Stimulated activated CD4-positive, alpha-beta T cell treated with anti-CD3 and anti-CD28 coated beads, Interleukin-12 subunit alpha, Interleukin-12 subunit beta, amount 100 ng/mL, for 48 hours (primary cell): ENCODE measurements around the gene N4BP2L2.

Experiments
- DNase-seq, 3 donors: peaks; one replicate each; pipeline ENCODE4 v3.0.0-alpha.2; 2020; ENCODE audit warnings: low read depth in 2 of 3, low spot score in 1 of 3

Gene N4BP2L2

DNA sequence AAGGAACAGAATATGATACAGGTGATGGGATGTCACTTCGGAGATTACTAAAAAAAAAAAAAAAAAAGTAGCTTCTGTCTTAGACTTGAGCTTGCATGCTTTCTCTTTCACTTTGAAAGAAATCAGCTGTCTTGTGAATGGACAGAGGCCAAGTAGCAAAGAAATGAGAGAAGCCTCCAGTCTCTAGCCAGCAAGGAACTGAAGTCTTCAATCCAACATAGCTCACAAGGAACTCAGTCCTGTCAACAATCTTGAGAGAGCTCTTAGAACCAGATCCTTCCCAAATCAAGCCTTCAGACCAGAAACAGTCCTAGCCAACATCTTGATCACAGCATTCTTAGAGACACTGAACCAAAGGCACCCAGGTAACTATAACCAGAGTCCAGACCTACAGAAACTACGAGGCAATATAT lies 7.7 kb downstream of the N4BP2L2 start:
- no peak for DNase-seq

DNA sequence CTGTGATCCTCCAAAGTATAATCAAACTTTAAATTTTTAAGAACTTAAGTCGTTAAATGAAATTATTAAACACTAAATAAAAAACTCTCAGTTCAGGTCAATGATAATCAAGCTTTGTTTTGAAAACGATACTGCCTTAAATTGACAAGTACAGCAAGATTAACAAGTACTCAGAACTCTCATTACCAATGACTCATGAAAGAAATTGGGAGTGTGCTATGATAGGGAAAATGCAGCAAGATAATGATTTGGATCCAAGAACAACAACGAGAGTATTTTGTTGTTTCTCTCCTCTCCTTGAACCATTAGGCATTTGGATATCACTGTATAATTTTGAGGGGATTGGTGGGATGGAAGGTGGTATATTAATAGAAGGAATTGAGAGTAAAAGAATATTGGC lies 10.2 kb downstream of the N4BP2L2 start:
- no peak for DNase-seq

DNA sequence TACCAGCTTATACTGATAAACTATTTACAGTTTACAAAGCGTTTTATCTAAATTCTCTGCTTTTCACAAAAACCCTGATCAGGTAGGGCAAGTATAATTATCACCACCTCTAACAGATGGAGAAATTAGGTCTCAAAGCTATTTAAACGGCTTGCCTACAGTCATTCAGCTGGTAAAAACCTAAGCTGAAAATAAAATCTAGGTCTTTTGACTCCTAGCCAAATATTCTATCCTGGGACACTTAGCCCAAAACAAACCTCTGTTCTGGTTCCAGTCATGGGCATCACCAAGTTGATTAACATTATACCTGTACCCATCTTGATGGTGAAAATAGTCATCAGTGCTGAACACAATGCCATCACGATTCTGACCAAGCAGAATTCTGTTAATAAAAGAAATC lies 11.4 kb downstream of the N4BP2L2 start:
- no peak for DNase-seq

DNA sequence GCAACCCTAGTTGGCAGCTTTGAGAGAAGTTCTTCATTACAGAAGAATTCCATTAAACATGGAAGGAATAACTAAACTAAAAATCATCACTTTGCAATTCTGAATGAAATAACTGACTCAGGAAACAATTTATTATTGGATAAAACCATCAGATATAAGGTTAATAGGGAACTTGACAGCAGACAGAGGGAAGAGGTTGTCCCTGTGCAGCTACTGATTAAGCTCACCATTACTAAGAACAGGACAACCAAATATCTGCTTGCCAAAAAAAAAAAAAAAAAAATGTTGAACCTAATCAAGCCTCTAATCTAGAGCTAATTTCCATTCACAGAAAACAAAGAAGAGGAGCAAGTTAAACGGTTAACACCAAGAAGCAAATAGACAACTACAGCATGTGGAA lies 12.8 kb downstream of the N4BP2L2 start:
- no peak for DNase-seq

DNA sequence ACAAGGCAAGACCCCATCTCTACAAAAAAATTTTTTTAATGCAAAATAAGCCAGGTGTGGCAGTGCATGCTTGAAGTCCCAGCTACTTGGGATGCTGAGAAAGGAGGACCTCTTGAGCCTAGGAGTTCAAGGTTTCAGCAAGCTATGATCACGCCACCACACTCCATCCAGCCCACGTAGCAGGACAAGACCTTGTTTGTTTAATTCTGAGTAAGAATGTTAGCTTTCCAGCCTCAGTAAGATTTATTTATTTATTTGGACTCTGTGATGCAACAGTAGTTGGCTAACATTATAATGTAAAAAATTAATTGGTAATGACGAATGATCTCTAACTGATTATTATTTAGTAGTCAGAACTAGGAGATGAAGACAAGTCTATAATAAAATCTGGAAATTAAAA lies 23.3 kb downstream of the N4BP2L2 start:
- no peak for DNase-seq

DNA sequence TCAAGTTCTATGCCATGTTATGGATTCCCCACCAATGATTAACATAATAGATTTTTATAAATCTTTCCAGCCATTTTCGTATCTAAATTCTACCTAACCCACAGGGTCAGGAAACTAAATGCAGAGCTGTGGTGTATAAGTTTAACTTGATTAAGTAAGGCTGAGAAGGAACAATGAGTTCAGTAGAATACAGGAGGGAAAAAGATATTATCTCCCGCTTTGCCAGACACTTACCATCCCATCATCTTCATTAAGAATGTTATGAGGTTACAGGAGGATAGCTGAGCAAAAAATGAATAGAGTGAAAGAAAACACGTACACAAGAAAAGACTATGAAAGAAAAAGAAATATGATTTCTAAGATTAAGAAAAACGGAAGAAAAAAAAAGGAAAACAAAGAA lies 27.1 kb downstream of the N4BP2L2 start:
- DNase-seq: no peak

DNA sequence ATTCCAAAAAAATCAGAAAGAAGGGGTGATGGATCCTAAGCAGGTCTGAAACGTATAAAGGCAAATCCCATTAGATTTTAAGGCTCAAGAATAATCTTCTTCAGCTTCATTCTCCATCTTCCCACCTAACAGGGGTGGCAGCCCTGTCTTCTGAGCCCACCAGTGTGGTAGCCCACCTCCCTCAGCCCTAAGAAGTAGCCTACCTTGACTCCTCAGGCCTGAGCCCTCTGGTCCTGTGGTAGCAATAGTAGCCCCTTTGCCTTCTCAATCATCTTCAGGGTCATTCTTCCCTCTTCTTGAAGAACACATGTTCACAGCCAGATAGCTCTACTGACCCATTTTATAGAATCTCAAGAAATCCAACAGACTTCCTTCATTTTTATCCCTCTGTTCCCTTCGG lies 33.7 kb downstream of the N4BP2L2 start:
- DNase-seq: no peak

DNA sequence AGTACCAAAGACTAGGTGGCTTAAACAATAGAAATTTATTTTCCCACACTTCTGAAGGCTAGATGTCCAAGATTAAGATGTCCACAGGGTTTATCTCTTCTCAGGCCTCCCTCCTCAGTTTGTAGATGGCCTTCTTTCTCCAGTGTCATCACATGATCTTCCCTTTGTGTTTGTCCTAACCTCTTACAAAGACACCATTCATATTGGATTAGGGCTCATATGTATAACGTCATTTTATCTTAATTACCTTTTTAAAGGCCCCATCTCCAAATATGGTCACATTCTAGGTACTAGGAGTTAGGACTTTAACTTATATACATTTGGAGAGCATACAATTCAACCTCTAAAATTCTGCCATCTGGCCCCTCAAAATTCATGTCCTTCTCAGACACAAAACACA lies 34.3 kb downstream of the N4BP2L2 start:
- DNase-seq: no peak

DNA sequence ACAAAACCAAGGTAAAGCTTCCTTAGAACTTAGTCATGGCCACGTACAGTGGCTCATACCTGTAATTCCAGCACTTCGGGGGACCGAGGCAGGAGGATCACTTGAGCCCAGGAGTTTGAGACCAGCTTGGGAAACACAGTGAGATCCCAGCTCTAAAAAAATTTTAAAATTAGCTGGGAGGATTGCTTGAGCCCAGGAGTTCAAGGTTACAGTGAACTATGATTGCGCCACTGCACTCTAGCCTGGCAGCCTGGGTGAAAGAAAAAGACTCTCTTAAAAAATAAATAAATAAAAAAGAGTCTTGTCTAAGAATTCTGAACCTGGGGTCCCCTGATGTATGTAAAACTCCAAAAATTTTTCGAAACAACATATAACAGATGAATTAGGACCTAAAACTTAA lies 34.9 kb downstream of the N4BP2L2 start:
- DNase-seq: no peak

DNA sequence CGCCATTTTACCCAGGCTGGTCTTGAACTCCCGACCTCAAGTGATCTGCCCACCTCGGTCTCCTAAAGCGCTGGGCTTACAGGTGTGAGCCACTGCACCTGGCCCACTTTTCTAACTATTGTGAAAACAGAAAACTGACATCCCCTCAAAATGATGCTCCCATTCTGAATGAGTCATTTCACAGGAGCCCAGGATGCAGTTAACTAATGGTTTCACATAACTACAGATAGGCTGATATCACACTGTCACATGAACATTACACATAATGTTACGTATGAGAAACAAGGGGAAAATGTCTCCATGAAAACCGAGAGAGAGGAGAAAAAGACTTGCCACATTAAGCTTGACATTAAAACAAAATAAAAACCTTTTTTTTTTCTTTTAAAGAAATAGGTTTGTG lies 37.5 kb downstream of the N4BP2L2 start:
- no peak for DNase-seq

DNA sequence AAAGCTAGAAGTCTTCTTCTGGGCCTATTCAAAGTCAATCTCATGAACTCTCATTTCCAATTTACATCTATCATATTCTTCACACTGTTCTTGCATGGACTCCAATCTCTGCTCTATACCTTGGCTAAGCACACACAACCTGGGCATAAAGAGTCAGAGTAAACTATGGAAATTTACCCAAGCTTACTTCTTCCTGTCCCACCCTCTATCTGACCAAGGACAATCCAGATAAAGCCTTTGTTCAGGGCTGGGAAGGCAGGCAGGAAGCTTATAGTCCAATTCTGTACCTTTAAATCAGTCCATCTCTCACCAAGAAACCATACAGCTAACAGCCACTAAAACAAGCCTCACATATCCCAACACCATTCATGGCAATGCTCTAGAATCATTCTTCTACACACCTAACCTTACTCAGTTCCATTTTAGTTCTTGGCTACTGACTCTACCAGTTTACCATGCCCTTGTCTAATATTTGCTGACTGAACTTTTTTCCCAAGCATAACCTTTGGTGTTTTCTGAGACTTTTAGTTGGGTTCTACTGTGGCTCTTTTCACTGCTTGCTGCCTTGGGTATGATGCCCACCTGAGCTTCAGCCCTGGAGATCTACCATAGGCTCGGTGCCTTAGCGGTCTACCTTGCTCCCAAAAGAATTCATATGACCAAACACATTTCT lies 38.9 kb downstream of the N4BP2L2 start:
- no peak for DNase-seq

DNA sequence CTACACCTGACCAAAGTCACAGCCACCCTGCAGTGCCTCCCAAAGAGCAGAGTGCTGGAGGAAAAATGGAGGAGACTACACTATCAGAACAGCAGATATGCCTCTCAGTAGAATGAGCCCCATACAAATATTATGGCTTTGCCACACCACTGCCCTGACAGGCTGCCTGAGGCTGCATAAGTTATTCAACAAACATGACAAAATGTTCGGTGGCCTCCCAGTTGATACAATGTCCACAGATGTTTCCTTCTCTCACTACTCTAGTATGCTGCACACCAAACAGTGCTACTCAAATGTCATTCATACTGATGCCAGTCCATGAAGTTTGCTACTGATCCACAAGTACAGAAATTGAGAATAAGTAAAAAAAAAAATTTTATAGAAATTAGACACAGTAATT lies 41.0 kb downstream of the N4BP2L2 start:
- no peak for DNase-seq

DNA sequence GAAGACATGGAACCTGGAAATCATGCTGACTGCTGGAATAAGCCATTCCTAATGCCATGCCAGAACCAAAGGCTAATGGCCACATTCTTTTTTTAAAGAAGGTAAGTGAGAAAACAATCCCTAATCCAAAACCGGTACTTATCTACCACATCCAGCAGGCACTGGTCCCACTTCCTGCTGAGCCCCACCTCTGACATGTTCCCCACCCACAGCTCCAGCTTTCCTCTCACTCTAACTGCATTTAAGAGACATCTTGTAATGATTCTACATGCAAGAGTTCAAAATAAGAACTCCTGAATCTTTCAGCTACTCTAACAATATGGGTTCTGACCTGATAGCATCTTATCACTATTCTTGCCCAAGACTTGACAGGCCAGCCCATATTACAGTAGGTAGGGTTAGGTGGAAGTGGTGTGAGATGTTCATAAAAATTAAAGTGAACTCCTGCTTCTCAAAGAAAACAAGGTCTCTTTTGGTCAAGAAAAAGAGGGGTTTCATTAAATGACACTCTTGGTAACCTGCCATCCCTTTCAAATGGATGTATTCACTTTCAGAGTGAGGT lies 41.9 kb downstream of the N4BP2L2 start:
- no peak for DNase-seq

DNA sequence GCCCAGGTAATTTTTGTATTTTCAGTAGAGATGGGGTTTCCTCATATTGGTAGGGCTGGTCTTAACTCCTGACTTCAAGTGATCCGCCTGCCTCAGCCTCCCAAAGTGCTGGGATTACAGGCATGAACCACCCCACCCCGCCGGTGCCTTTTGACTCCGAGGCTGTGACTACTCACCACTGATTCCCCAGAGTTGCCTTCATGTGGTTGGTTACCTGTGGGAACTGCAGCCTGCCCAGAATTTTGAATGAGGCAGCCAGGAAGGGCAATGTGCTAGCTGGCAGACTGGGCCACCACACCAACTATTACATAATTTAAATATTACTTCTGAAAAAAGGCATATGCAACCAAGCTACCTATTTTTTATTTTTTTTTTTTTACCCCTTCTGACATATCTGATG lies 42.8 kb downstream of the N4BP2L2 start:
- no peak for DNase-seq

DNA sequence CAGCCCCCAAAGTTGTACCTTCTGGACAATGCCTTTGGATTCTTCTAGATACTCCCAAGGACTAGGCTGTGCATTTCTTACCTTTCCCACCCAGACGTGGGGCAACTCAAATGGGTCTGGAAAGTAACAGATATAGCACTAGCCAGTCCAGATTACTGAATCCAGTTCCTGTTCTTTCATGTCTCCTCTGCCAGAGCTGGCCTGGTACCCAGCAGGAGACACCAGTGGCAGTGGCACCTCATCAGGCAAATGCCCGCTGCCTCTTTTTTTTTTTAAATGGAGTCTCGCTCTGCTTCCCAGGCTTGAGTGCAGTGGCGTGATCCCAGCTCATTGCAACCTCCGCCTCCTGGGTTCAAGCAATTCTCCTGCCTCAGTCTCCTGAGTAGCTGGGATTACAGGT lies 43.2 kb downstream of the N4BP2L2 start:
- no peak for DNase-seq

DNA sequence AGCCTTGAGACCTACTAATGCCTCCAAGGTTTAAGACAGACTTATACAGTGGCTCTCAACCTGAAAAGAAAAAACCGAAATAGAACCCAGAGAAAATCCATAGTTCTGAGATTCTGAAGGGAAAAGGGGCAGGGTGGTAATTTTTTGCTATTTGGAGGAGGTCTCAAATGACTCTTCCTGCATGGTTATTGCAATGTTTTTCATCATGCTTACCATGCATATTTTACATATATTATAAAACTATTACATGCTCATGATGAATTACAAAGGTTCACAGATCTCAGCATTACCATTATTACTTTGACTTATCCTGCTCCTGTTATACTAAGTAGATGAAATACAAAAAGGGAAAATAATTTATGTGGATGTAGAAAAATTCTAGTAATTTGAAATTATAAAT lies 47.6 kb downstream of the N4BP2L2 start:
- DNase-seq: no peak

DNA sequence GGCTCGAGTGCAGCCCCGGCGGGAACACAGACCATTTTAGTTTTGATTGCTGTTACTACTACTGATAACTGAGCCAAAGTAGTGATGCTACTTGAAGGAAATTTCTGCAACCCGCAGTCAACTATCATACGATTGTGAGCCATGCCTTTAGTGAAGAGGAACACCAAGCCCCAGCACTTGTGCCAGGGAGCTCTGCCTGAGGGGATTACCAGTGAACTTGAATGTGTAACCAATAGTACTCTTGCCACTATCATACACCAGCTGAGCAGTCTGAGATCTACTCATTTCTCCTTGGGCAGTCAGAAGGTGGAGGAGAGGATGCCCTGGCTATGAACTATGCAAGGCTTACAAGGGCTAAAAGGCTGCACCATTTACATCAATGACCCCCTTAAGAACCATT lies 61.7 kb downstream of the N4BP2L2 start:
- no peak for DNase-seq

DNA sequence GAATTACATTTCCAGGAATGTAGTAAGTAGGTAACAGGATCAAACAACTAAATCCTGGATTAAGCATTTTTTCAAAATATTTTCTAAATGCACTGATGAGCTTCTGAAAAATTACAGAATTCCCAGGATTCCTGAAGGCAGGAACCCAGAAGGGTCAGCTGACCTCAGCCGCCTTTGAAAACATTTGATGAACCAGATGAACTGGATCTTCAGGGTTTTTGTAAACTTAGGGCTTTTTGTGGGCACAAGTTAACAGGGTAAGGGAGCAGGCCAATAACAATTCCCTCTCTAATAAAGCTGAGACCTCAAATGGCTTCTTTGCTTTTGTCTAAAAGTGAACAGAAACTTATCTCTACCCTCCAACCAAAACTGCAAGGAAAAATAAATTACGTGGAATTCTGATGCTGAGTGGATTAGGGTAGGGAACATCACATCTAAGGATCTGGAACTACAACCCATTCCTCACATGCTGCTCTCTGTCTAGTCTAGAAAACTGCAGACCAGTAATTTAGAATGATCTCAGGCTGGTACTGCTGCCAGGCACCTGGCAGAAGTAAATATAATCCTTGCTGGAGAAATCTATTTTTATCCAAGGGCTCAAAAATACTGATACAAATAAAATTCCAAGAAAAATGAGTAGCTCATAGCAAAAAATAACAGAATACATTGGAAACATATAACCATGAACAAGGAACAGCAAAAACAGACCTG lies 62.4 kb downstream of the N4BP2L2 start:
- DNase-seq: no peak

DNA sequence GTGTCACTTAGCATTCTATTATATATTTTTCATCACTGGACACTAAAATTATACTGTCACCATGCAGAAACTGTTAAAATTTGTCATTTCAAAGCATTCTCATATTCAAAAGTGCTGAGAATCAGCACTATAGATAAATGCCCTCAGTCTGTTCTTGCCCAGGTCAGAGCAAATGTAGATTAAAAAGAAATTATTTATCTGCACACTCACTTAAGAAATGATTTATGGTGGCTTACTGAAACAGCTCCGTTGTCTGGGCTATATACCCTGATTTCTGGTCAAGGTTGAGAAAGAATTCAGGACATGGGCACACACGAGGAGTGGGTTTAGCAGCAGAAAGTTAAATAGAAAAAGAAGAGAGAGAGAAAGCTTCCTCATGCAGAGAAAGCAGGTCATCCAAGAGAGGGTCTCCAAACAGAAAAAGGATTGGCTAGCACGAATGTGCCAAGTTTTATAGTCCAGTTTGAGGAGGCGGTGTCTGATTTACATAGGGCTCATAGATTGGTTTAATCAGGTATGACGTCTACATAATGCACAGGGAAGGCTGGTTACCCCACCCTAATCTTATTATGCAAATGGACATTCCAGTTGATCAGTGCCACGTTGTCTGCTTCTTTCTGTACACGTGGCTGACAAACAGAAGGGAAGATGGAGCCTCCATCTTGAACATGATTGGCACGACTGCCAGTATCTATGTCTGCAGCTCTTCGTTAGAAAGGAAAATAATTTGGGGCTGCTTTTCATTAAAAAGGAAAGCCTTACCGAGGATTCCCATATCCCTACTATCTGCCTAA lies 63.4 kb downstream of the N4BP2L2 start:
- no peak for DNase-seq

DNA sequence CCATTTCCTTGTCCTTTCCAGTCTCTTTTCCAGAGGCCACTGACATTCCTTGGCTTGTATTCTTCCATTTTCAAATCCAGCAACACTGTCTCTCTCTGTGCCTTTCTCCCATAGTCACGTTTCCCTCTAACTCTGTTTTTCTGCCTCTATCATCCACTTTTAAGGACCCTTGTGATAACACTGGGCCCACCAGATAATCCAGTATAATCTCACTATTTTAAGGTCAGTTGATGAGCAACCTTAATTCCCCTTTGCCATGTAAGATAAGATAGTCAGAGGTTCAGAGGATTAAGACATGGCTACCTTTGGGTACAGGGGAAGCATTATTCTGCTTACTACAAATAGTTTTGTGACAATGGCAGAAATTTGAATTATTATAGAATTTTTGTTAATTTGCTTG lies 64.9 kb downstream of the N4BP2L2 start:
- DNase-seq: no peak

DNA sequence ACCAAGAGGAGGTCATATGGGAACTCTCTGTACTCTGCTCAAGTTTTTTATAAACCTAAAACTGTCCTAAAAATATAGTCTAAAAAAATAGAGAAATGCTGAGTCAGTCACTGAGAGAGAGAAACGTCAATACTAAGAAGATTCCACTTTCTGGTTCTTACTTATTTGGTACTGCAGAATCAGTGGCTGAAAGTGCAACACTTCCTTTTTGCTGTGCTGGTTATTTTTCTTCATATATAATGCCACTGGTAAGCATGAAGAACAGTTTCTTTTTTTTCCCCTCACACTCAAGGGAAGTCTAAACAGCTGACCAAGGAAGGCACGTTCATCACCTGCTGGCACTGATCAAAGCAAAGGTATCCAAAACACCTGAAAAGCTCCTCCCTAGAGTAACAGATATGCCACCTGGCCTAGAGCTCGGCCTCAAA lies 66.4 kb downstream of the N4BP2L2 start:
- DNase-seq: no peak
